Stimulated activated naive CD4-positive, alpha-beta T cell treated with Interleukin-2 at 50 U/mL for 16 hours (primary cell): ENCODE results near the gene CAPN2.

ENCODE experiments used
- DNase-seq: peaks from one replicate; lab custom pipeline; 2025; lab: John Stamatoyannopoulos, UW

The CAPN2 gene

GRCh38 chr1:223712194-223712849 lies at the start of gene CAPN2:
CAPN2 (plus strand) TSS chr1:223712539; CDS start chr1:223712641, 102 bp downstream.
- DNase-seq = peak; percentile 46

GRCh38 chr1:223662943-223663342 lies 49.4 kb upstream of the CAPN2 start:
- no peak for DNase-seq

GRCh38 chr1:223664106-223664505 lies 48.2 kb upstream of the CAPN2 start:
- no peak for DNase-seq

GRCh38 chr1:223665592-223666312 lies 46.6 kb upstream of the CAPN2 start, which contains the start of gene CAPN8:
CAPN8 (minus strand) TSS chr1:223665701; CDS start chr1:223665646, 55 bp downstream.
- DNase-seq = no peak

- no peak for DNase-seq
Observed at GRCh38 chr1:223667484-223668182, 44.7 kb upstream of the CAPN2 start.

- no peak for DNase-seq
Observed at GRCh38 chr1:223669003-223669795, 43.1 kb upstream of the CAPN2 start.

GRCh38 chr1:223670458-223671159 lies 41.7 kb upstream of the CAPN2 start:
- DNase-seq = no peak

- no peak for DNase-seq
Observed at GRCh38 chr1:223674119-223674890, 38.0 kb upstream of the CAPN2 start.

GRCh38 chr1:223678841-223679240 lies 33.5 kb upstream of the CAPN2 start:
- DNase-seq = no peak

GRCh38 chr1:223680188-223680587 lies 32.2 kb upstream of the CAPN2 start:
- no peak for DNase-seq

GRCh38 chr1:223682502-223682901 lies 29.8 kb upstream of the CAPN2 start:
- DNase-seq = no peak

- peak; percentile 36 for DNase-seq
Observed at GRCh38 chr1:223683586-223684487, 28.5 kb upstream of the CAPN2 start.

GRCh38 chr1:223684488-223684792 lies 27.9 kb upstream of the CAPN2 start:
- no peak for DNase-seq

- DNase-seq = no peak
Observed at GRCh38 chr1:223691121-223691520, 21.2 kb upstream of the CAPN2 start.

GRCh38 chr1:223695014-223695548 lies 17.3 kb upstream of the CAPN2 start:
- DNase-seq = no peak

GRCh38 chr1:223695941-223696340 lies 16.4 kb upstream of the CAPN2 start:
- no peak for DNase-seq

- DNase-seq = no peak
Observed at GRCh38 chr1:223700388-223700918, 11.9 kb upstream of the CAPN2 start.

- DNase-seq = no peak
Observed at GRCh38 chr1:223700942-223701637, 11.2 kb upstream of the CAPN2 start.
